ENCODE results near the gene WWC2. TPM values are rescaled to one million over a fixed set of nuclear protein-coding genes. Genes with fewer than 3 reads are reported as not detected.

Gene WWC2
- total and polyA plus RNA-seq, 4 experiments from 2014 or later, result 2.3 to 7.6 (median 5.2) TPM

- H3K9me3 ChIP-seq (ENCODE audit: control insufficient read depth in 1 of 2, low read length in 2 of 2), result no peaks in the 10 kb centered on the region
- no peaks in the 10 kb centered on the region for H3K27me3 ChIP-seq (ENCODE audit: insufficient read depth, low read length)
- Mint-ChIP-seq H3K4me3 (no peak overlapping the region), H3K4me1 (peaks cover 8 to 32% (median 11%) of the 10 kb centered on the region in 4 donors), H3K27me3 (peaks cover 2 to 7% of the 10 kb centered on the region in 2 donors), H3K27ac (no peak overlapping the region), H3K9me3 (peaks cover 0 to 3% (median 0%) of the 10 kb centered on the region in 8 donors), H3K36me3 (no peaks in the 10 kb centered on the region)
- intact Hi-C loops (cut with micrococcal nuclease), result loop anchor here (5.0 kb wide), 1 partner anchor 84 kb away; the partner anchor contains the start of gene WWC2
- no peak for DNase-seq
- H3K36me3 ChIP-seq (ENCODE audit: insufficient read depth, low read length), result no peaks in the 10 kb centered on the region
- POLR2A ChIA-PET (ENCODE audit: partially characterized antibody), result no interaction called here
- H3K4me3 ChIP-seq (ENCODE audit: low read length in 2 of 2), result no peak overlapping the region
- CTCF ChIA-PET (ENCODE audit: partially characterized antibody), result no interaction called here
- no peak overlapping the region for H3K27ac ChIP-seq (ENCODE audit: low read depth, low read length)
- H3K4me1 ChIP-seq (ENCODE audit: insufficient read depth, low read length), result no peaks in the 10 kb centered on the region
Measured at GRCh38 chr4:183181081-183181480, 82.0 kb downstream of the WWC2 start.

- peak; percentile 0 to 64 (median 7) for DNase-seq
- no peaks in the 10 kb centered on the region for H3K36me3 Mint-ChIP-seq
- H3K4me1 Mint-ChIP-seq, result peaks cover 8 to 32% (median 11%) of the 10 kb centered on the region in 4 donors
- Histone ChIP-seq H3K27ac (ENCODE audit: low read depth, low read length) (no peak overlapping the region), H3K9me3 (ENCODE audit: control insufficient read depth in 1 of 2, low read length in 2 of 2) (no peaks in the 10 kb centered on the region), H3K27me3 (ENCODE audit: insufficient read depth, low read length) (no peaks in the 10 kb centered on the region), H3K4me3 (ENCODE audit: low read length in 2 of 2) (no peak overlapping the region), H3K4me1 (ENCODE audit: insufficient read depth, low read length) (no peaks in the 10 kb centered on the region), H3K36me3 (ENCODE audit: insufficient read depth, low read length) (no peaks in the 10 kb centered on the region)
- intact Hi-C loops (cut with micrococcal nuclease), result loop anchor here (5.0 kb wide), 1 partner anchor 86 kb away; the partner anchor contains the start of gene WWC2
- H3K27ac Mint-ChIP-seq, result no peak overlapping the region
- H3K9me3 Mint-ChIP-seq, result peaks cover 0 to 3% (median 0%) of the 10 kb centered on the region in 8 donors
- peaks cover 2 to 6% of the 10 kb centered on the region in 2 donors for H3K27me3 Mint-ChIP-seq
- POLR2A ChIA-PET (ENCODE audit: partially characterized antibody), result no interaction called here
- CTCF ChIA-PET (ENCODE audit: partially characterized antibody), result interaction anchor here (0.8 kb wide), 1 partner anchor 110 kb away, joined by 3 read pairs; no protein-coding TSS in a partner anchor
- peak overlapping the region in 3 of 8 donors; percentile 9 to 45 (median 13) for H3K4me3 Mint-ChIP-seq
Measured at GRCh38 chr4:183182873-183183725, 84.0 kb downstream of the WWC2 start.

- ChIA-PET CTCF (ENCODE audit: partially characterized antibody) (no interaction called here), POLR2A (ENCODE audit: partially characterized antibody) (no interaction called here)
- no peaks in the 10 kb centered on the region for H3K27me3 ChIP-seq (ENCODE audit: insufficient read depth, low read length)
- Mint-ChIP-seq H3K4me1 (peaks cover 8 to 32% (median 11%) of the 10 kb centered on the region in 4 donors), H3K27ac (no peak overlapping the region), H3K36me3 (no peaks in the 10 kb centered on the region), H3K9me3 (peaks cover 0 to 3% (median 0%) of the 10 kb centered on the region in 8 donors), H3K27me3 (peaks cover 2 to 6% of the 10 kb centered on the region in 2 donors), H3K4me3 (peak overlapping the region in 2 of 8 donors; percentile 2 to 11)
- H3K4me3 ChIP-seq (ENCODE audit: low read length in 2 of 2), result no peak overlapping the region
- H3K9me3 ChIP-seq (ENCODE audit: control insufficient read depth in 1 of 2, low read length in 2 of 2), result no peaks in the 10 kb centered on the region
- H3K27ac ChIP-seq (ENCODE audit: low read depth, low read length), result no peak overlapping the region
- intact Hi-C loops (cut with micrococcal nuclease), result loop anchor here (5.0 kb wide), 1 partner anchor 87 kb away; the partner anchor contains the start of gene WWC2
- DNase-seq, result no peak
- no peaks in the 10 kb centered on the region for H3K4me1 ChIP-seq (ENCODE audit: insufficient read depth, low read length)
- no peaks in the 10 kb centered on the region for H3K36me3 ChIP-seq (ENCODE audit: insufficient read depth, low read length)
Measured at GRCh38 chr4:183183906-183184535, 85.0 kb downstream of the WWC2 start.

- no peak for DNase-seq
- no peak overlapping the region for H3K4me3 Mint-ChIP-seq
- H3K4me1 ChIP-seq (ENCODE audit: insufficient read depth, low read length), result no peaks in the 10 kb centered on the region
- ChIA-PET CTCF (ENCODE audit: partially characterized antibody) (interaction anchor here (0.6 kb wide), 1 partner anchor 17 kb away, joined by 4 read pairs; no protein-coding TSS in a partner anchor), POLR2A (ENCODE audit: partially characterized antibody) (no interaction called here)
- no peak overlapping the region for H3K27ac Mint-ChIP-seq
- H3K4me3 ChIP-seq (ENCODE audit: low read length in 2 of 2), result no peak overlapping the region
- intact Hi-C loops (cut with micrococcal nuclease), result no loop called here
- no peaks in the 10 kb centered on the region for H3K27me3 ChIP-seq (ENCODE audit: insufficient read depth, low read length)
- no peaks in the 10 kb centered on the region for H3K36me3 ChIP-seq (ENCODE audit: insufficient read depth, low read length)
- H3K36me3 Mint-ChIP-seq, result no peaks in the 10 kb centered on the region
- H3K27me3 Mint-ChIP-seq, result peaks cover 1 to 2% of the 10 kb centered on the region in 2 donors
- no peak overlapping the region for H3K27ac ChIP-seq (ENCODE audit: low read depth, low read length)
- peaks cover 7 to 32% (median 10%) of the 10 kb centered on the region in 4 donors for H3K4me1 Mint-ChIP-seq
- H3K9me3 ChIP-seq (ENCODE audit: control insufficient read depth in 1 of 2, low read length in 2 of 2), result no peaks in the 10 kb centered on the region
- peaks cover 0 to 3% (median 0%) of the 10 kb centered on the region in 8 donors for H3K9me3 Mint-ChIP-seq
Measured at GRCh38 chr4:183185018-183185417, 86.0 kb downstream of the WWC2 start.

GRCh38 chr4:183185559-183185958 lies 86.5 kb downstream of the WWC2 start:
- no peak for DNase-seq
- peaks cover 6 to 30% (median 10%) of the 10 kb centered on the region in 4 donors for H3K4me1 Mint-ChIP-seq
- Histone ChIP-seq H3K27me3 (ENCODE audit: insufficient read depth, low read length) (no peaks in the 10 kb centered on the region), H3K4me1 (ENCODE audit: insufficient read depth, low read length) (no peaks in the 10 kb centered on the region), H3K36me3 (ENCODE audit: insufficient read depth, low read length) (no peaks in the 10 kb centered on the region), H3K27ac (ENCODE audit: low read depth, low read length) (no peak overlapping the region), H3K4me3 (ENCODE audit: low read length in 2 of 2) (no peak overlapping the region), H3K9me3 (ENCODE audit: control insufficient read depth in 1 of 2, low read length in 2 of 2) (no peaks in the 10 kb centered on the region)
- intact Hi-C loops (cut with micrococcal nuclease), result no loop called here
- no peak overlapping the region for H3K27ac Mint-ChIP-seq
- POLR2A ChIA-PET (ENCODE audit: partially characterized antibody), result no interaction called here
- peaks cover 0 to 3% (median 0%) of the 10 kb centered on the region in 8 donors for H3K9me3 Mint-ChIP-seq
- peaks cover 1 to 2% of the 10 kb centered on the region in 2 donors for H3K27me3 Mint-ChIP-seq
- H3K4me3 Mint-ChIP-seq, result peak overlapping the region in 1 of 8 donors; percentile 9
- H3K36me3 Mint-ChIP-seq, result no peaks in the 10 kb centered on the region
- CTCF ChIA-PET (ENCODE audit: partially characterized antibody), result interaction anchor here (0.6 kb wide), 1 partner anchor 18 kb away, joined by 4 read pairs; no protein-coding TSS in a partner anchor

GRCh38 chr4:183186813-183187212 lies 87.8 kb downstream of the WWC2 start:
- Histone ChIP-seq H3K27me3 (ENCODE audit: insufficient read depth, low read length) (no peaks in the 10 kb centered on the region), H3K9me3 (ENCODE audit: control insufficient read depth in 1 of 2, low read length in 2 of 2) (no peaks in the 10 kb centered on the region), H3K27ac (ENCODE audit: low read depth, low read length) (no peak overlapping the region), H3K4me3 (ENCODE audit: low read length in 2 of 2) (no peak overlapping the region), H3K36me3 (ENCODE audit: insufficient read depth, low read length) (no peaks in the 10 kb centered on the region), H3K4me1 (ENCODE audit: insufficient read depth, low read length) (no peaks in the 10 kb centered on the region)
- intact Hi-C loops (cut with micrococcal nuclease), result no loop called here
- no peak for DNase-seq
- H3K4me3 Mint-ChIP-seq, result no peak overlapping the region
- peaks cover 1 to 2% of the 10 kb centered on the region in 2 donors for H3K27me3 Mint-ChIP-seq
- peaks cover 0 to 3% (median 0%) of the 10 kb centered on the region in 8 donors for H3K9me3 Mint-ChIP-seq
- POLR2A ChIA-PET (ENCODE audit: partially characterized antibody), result no interaction called here
- H3K27ac Mint-ChIP-seq, result no peak overlapping the region
- H3K36me3 Mint-ChIP-seq, result no peaks in the 10 kb centered on the region
- H3K4me1 Mint-ChIP-seq, result peaks cover 6 to 27% (median 10%) of the 10 kb centered on the region in 4 donors
- CTCF ChIA-PET (ENCODE audit: partially characterized antibody), result no interaction called here

GRCh38 chr4:183190900-183191527 lies 92.0 kb downstream of the WWC2 start:
- Mint-ChIP-seq H3K27ac (no peak overlapping the region), H3K4me3 (no peak overlapping the region), H3K9me3 (no peaks in the 10 kb centered on the region), H3K36me3 (no peaks in the 10 kb centered on the region), H3K4me1 (peaks cover 0 to 6% (median 0%) of the 10 kb centered on the region in 4 donors), H3K27me3 (no peaks in the 10 kb centered on the region)
- no peak overlapping the region for H3K4me3 ChIP-seq (ENCODE audit: low read length in 2 of 2)
- no peaks in the 10 kb centered on the region for H3K36me3 ChIP-seq (ENCODE audit: insufficient read depth, low read length)
- H3K9me3 ChIP-seq (ENCODE audit: control insufficient read depth in 1 of 2, low read length in 2 of 2), result no peaks in the 10 kb centered on the region
- DNase-seq, result no peak
- H3K27me3 ChIP-seq (ENCODE audit: insufficient read depth, low read length), result no peaks in the 10 kb centered on the region
- ChIA-PET POLR2A (ENCODE audit: partially characterized antibody) (no interaction called here), CTCF (ENCODE audit: partially characterized antibody) (no interaction called here)
- H3K27ac ChIP-seq (ENCODE audit: low read depth, low read length), result no peak overlapping the region
- intact Hi-C loops (cut with micrococcal nuclease), result no loop called here
- H3K4me1 ChIP-seq (ENCODE audit: insufficient read depth, low read length), result no peaks in the 10 kb centered on the region

Measured in CD4-positive, alpha-beta memory T cell (primary cell).